Psoas muscle (tissue), 8 donors: ENCODE measurements around the gene PRR12. TPM values are rescaled to one million over a fixed set of nuclear protein-coding genes. Genes with fewer than 3 reads are reported as not detected.

ENCODE experiments used
- ATAC-seq, 4 donors: fragments of 200-7000 bp; cut with Tn5 transposase; one replicate each; pipeline ENCODE4 v1.9.1; 2020; ENCODE audit warnings: moderate library complexity in 3 of 4, mild to moderate bottlenecking in 2 of 4
- DNase-seq, 2 donors: peaks; one replicate each; pipeline ENCODE4 v3.0.0-alpha.2; 2020
- H3K27ac ChIP-seq: fragments of 200-600 bp; one replicate; pipeline ENCODE4 v1.8.0; 2022
- H3K27me3 ChIP-seq, 3 donors: fragments of 200-600 bp in 1 of 3; one replicate each; pipeline versions ENCODE4 v1.6.1 to v1.8.0; 2013 to 2022; ENCODE audit warnings: low read length in 2 of 3, mild to moderate bottlenecking in 2 of 3, moderate library complexity in 1 of 3; ENCODE audit not compliant: insufficient read depth in 3 of 3
- H3K36me3 ChIP-seq, 2 donors: fragments of 200-600 bp in 1 of 2; one replicate each; pipeline versions ENCODE4 v1.6.1 to v1.8.0; 2013 to 2022; ENCODE audit warnings: low read depth in 1 of 2, mild to moderate bottlenecking in 1 of 2, moderate library complexity in 1 of 2; ENCODE audit not compliant: insufficient read depth in 1 of 2
- H3K4me1 ChIP-seq: fragments of 200-600 bp; one replicate; pipeline ENCODE4 v1.8.0; 2022
- H3K4me3 ChIP-seq: fragments of 200-600 bp; one replicate; pipeline ENCODE4 v1.8.0; 2022; ENCODE audit warnings: mild to moderate bottlenecking
- H3K9me3 ChIP-seq: fragments of 200-600 bp; one replicate; pipeline ENCODE4 v1.8.0; 2022
- WGBS, 3 donors: extraction: QIAGEN DNeasy Blood & Tissue Kit; methylation state at CpG; one replicate each; pipeline versions ENCODE4 v1.1.6 to v1.1.7; 2013; 5-methylcytosine and 5-hydroxymethylcytosine counted together
- intact Hi-C, 2 donors: fragments of 100-400 bp; cut with DNase I; formaldehyde crosslinking; loops; one replicate each; pipeline versions ENCODE4 v1.11.0 to v1.14.2; 2022
- polyA plus RNA-seq, 3 donors: library from polyadenylated mRNA; stranded (reverse); fragments of 200-250 nt; gene quantifications; one replicate each; pipeline ENCODE4 v1.2.3, GENCODE V29; 2013
- total RNA-seq, 4 donors: library from RNA; stranded (reverse); fragmentation: NEBNext Ultra II Directional in 2 of 4; extraction: Animal tissue kit (Norgen Biotek cat#: 25700) in 2 of 4; gene quantifications; one replicate each; pipeline versions ENCODE4 v1.2.1 to v1.2.4, GENCODE V29; 2021 to 2023
- TF ChIP-seq, protein P1 (sequence below): fragments of 200-600 bp; IDR thresholded peaks from one replicate; pipeline ENCODE4 v1.8.0; 2022; ENCODE audit warnings: antibody characterized with exemption
- donor health status: healthy with polysubstance abuse.
- donor health status: DM: no; HTN: no; CAD: no; lungs with moderate emphysema.
- donor health status: Bipolar disorder and iron deficiency.
- donor health status: healthy.
- donor health status: DM: yes; HTN: yes; CAD: no.
- donor health status: DM: no; HTN: no; CAD: no.
- donor health status: DM: no; HTN: no; CAD: no.
- donor health status: DM: yes; HTN: yes; CAD: no.

Gene PRR12
- total and polyA plus RNA-seq, 7 donors, result 2.3 to 15.1 (median 7.1) TPM

DNA sequence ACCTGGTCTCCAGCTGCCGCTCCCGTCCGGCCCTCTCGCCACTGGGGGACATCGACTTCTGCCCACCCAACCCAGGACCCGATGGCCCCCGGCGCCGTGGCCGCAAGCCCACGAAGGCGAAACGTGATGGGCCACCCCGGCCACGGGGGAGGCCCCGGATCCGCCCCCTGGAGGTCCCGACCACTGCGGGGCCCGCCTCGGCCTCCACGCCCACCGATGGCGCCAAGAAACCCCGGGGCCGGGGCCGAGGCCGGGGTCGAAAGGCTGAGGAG lies 6.7 kb downstream of the PRR12 start:
- H3K9me3 ChIP-seq, result no peaks in the 10 kb centered on the region
- H3K4me1 ChIP-seq, result peaks cover 12% of the 10 kb centered on the region
- H3K4me3 ChIP-seq, result no peak overlapping the region
- 93 to 94% (median 94%) methylated on average over 24 to 29 of the region's 29 CpGs for WGBS, 3 donors
- peaks cover 0 to 84% of the 10 kb centered on the region in 2 donors for H3K36me3 ChIP-seq
- no peak overlapping the region for H3K27ac ChIP-seq
- intact Hi-C loops, result no loop called here
- ATAC-seq (no peak), DNase-seq (peak in 1 of 2 donors; percentile 21)
- H3K27me3 ChIP-seq, result no peaks in the 10 kb centered on the region
- TF ChIP-seq, protein P1, sequence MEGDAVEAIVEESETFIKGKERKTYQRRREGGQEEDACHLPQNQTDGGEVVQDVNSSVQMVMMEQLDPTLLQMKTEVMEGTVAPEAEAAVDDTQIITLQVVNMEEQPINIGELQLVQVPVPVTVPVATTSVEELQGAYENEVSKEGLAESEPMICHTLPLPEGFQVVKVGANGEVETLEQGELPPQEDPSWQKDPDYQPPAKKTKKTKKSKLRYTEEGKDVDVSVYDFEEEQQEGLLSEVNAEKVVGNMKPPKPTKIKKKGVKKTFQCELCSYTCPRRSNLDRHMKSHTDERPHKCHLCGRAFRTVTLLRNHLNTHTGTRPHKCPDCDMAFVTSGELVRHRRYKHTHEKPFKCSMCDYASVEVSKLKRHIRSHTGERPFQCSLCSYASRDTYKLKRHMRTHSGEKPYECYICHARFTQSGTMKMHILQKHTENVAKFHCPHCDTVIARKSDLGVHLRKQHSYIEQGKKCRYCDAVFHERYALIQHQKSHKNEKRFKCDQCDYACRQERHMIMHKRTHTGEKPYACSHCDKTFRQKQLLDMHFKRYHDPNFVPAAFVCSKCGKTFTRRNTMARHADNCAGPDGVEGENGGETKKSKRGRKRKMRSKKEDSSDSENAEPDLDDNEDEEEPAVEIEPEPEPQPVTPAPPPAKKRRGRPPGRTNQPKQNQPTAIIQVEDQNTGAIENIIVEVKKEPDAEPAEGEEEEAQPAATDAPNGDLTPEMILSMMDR, result no peak

DNA sequence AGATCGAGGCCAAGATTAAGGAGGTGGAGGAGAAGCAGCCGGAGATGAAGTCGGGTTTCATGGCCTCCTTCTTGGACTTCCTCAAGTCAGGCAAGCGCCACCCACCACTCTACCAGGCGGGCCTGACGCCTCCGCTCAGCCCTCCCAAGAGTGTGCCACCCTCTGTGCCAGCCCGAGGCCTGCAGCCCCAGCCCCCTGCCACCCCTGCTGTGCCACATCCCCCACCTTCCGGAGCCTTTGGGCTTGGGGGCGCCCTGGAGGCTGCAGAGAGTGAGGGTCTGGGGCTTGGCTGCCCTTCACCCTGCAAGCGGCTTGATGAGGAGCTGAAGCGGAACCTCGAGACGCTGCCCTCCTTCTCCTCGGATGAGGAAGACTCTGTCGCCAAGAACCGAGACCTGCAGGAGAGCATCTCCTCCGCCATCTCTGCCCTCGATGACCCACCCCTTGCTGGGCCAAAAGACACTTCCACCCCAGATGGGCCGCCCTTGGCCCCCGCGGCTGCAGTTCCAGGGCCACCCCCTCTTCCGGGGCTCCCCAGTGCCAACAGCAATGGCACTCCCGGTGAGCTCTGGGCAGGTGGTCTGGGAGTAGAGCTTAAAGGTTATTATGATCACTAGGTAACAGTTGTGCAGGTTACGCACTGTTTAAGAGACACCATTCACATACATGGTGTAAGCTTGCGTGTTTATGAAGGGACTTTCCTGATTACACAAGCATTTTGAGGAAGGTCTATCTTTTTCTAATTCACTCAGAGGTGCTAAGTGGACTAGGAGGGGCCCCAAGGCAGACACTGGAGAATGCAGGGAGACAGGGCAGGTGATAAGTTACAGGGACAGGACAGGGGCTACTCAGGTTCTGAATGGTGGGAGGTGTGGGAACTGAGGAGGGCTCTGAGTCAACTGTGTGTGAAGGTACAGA lies 8.7 kb downstream of the PRR12 start:
- Histone ChIP-seq H3K27ac (no peak overlapping the region), H3K27me3 (no peaks in the 10 kb centered on the region), H3K4me3 (no peak overlapping the region), H3K36me3 (peaks cover 0 to 96% of the 10 kb centered on the region in 2 donors), H3K4me1 (no peaks in the 10 kb centered on the region), H3K9me3 (no peaks in the 10 kb centered on the region)
- 91 to 94% (median 92%) methylated on average over 23 to 26 of the region's 26 CpGs for WGBS, 3 donors
- ATAC-seq (no peak), DNase-seq (no peak)
- TF ChIP-seq, protein P1, result no peak
- intact Hi-C loops, result no loop called here

DNA sequence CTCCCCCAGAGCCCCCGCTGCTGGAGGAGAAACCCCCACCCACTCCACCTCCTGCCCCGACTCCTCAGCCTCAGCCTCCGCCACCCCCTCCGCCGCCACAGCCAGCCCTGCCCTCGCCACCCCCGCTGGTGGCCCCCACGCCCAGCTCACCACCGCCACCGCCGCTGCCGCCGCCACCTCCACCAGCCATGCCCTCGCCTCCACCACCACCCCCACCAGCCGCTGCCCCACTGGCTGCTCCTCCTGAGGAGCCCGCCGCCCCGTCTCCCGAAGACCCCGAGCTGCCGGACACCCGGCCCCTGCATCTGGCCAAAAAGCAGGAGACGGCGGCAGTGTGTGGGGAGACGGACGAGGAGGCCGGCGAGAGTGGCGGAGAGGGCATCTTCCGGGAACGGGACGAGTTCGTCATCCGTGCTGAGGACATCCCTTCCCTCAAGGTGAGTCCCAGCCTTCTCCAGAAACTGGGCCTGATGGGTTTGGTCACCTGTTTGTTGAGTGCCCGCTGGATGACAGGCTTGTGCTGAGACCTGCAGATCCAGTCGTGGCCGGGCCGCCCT lies 10.6 kb downstream of the PRR12 start:
- WGBS, 3 donors, result 94 to 96% (median 95%) methylated on average over 30 to 38 of the region's 38 CpGs
- no peaks in the 10 kb centered on the region for H3K4me1 ChIP-seq
- H3K36me3 ChIP-seq, result peaks cover 0 to 81% of the 10 kb centered on the region in 2 donors
- no peak overlapping the region for H3K27ac ChIP-seq
- no peak overlapping the region for H3K4me3 ChIP-seq
- TF ChIP-seq, protein P1, result no peak
- DNase-seq (no peak), ATAC-seq (no peak)
- H3K27me3 ChIP-seq, result no peaks in the 10 kb centered on the region
- intact Hi-C loops, result no loop called here
- no peaks in the 10 kb centered on the region for H3K9me3 ChIP-seq

DNA sequence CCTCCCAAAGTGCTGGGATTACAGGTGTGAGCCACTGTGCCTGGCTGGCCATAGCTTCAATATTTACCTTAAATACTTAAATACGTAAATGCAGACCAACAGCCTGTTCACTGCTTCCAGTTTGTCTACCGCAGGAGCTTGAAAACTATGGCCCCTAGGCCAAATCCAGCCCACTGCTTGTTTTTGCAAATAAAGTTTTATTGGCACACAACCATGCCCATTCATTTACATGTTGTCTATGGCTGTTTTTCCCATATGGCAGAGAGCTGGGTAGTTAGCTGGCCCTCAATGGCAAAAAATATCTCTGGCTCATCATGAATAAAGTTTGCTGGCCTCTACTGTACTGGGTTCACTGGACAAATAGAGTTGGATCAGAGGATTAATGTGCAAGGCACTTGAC lies 11.8 kb downstream of the PRR12 start:
- 96 to 98% (median 97%) methylated on average over 2 of the region's 2 CpGs for WGBS, 3 donors

More for the DNA sequence above, 11.8 kb downstream of the PRR12 start:
- TF ChIP-seq, protein P1, result no peak
- intact Hi-C loops, result no loop called here
- H3K9me3 ChIP-seq, result no peaks in the 10 kb centered on the region
- peaks cover 0 to 74% of the 10 kb centered on the region in 2 donors for H3K36me3 ChIP-seq
- no peak overlapping the region for H3K27ac ChIP-seq
- no peak overlapping the region for H3K4me3 ChIP-seq
- ATAC-seq (no peak), DNase-seq (no peak)
- no peaks in the 10 kb centered on the region for H3K27me3 ChIP-seq
- H3K4me1 ChIP-seq, result no peaks in the 10 kb centered on the region
